Trophoblast cell (in vitro differentiated cells and primary cell): ENCODE results near the gene CCDC92.

Source experiments
- DNase-seq, 2 donors: peaks; one replicate each; pipeline ENCODE4 v3.0.0-alpha.2; 2016
- H2AFZ ChIP-seq: 2 replicates; pipeline ENCODE4 v1.6.1; 2013; ENCODE audit warnings: low read length, moderate library complexity, mild to moderate bottlenecking; ENCODE audit not compliant: insufficient read depth, poor library complexity
- H2AK5ac ChIP-seq: 2 replicates; pipeline ENCODE4 v1.6.1; 2013; ENCODE audit warnings: mild to moderate bottlenecking, low read length
- H2BK120ac ChIP-seq: 2 replicates; pipeline ENCODE4 v1.6.1; 2013; ENCODE audit warnings: low read length, mild to moderate bottlenecking, moderate library complexity; ENCODE audit not compliant: insufficient read depth, poor library complexity
- H2BK12ac ChIP-seq: 2 replicates; pipeline ENCODE4 v1.6.1; 2013; ENCODE audit warnings: mild to moderate bottlenecking, low read length, moderate library complexity
- H2BK5ac ChIP-seq: 2 replicates; pipeline ENCODE4 v1.6.1; 2013; ENCODE audit warnings: low read length, low read depth, moderate library complexity, mild to moderate bottlenecking; ENCODE audit not compliant: poor library complexity
- H3K14ac ChIP-seq: 2 replicates; pipeline ENCODE4 v1.6.1; 2013; ENCODE audit warnings: mild to moderate bottlenecking, low read length
- H3K18ac ChIP-seq: 2 replicates; pipeline ENCODE4 v1.6.1; 2013; ENCODE audit warnings: mild to moderate bottlenecking, low read length
- H3K23ac ChIP-seq: 2 replicates; pipeline ENCODE4 v1.6.1; 2013; ENCODE audit warnings: low read length
- H3K27ac ChIP-seq: 2 replicates; pipeline ENCODE4 v1.5.1; 2013; ENCODE audit warnings: low read depth, mild to moderate bottlenecking, inconsistent platforms, low read length, moderate library complexity
- H3K27me3 ChIP-seq: 2 replicates; pipeline ENCODE4 v1.6.1; 2013; ENCODE audit warnings: inconsistent platforms, mild to moderate bottlenecking, low read length, moderate library complexity; ENCODE audit not compliant: insufficient read depth
- H3K36me3 ChIP-seq, 2 experiments: 1 replicate in 1 of 2; 2 replicates in 1 of 2; pipeline ENCODE4 v1.6.1; 2013; ENCODE audit warnings: low read length in 2 of 2, mild to moderate bottlenecking in 2 of 2, moderate library complexity in 1 of 2; ENCODE audit not compliant: insufficient read depth in 2 of 2, control insufficient read depth in 1 of 2
- H3K4ac ChIP-seq: 2 replicates; pipeline ENCODE4 v1.6.1; 2013; ENCODE audit warnings: low read depth, mild to moderate bottlenecking, low read length, moderate library complexity
- H3K4me1 ChIP-seq, 2 experiments: 1 replicate in 1 of 2; 2 replicates in 1 of 2; pipeline ENCODE4 v1.6.1; 2013; ENCODE audit warnings: low read length in 2 of 2, mild to moderate bottlenecking in 2 of 2, moderate library complexity in 1 of 2; ENCODE audit not compliant: insufficient read depth in 2 of 2, control insufficient read depth in 1 of 2
- H3K4me2 ChIP-seq: 2 replicates; pipeline ENCODE4 v1.6.1; 2013; ENCODE audit warnings: inconsistent platforms, mild to moderate bottlenecking, low read length, moderate library complexity
- H3K4me3 ChIP-seq: 2 replicates; pipeline ENCODE4 v1.5.1; 2013; ENCODE audit warnings: mild to moderate bottlenecking, low read depth, low read length, inconsistent platforms
- H3K79me1 ChIP-seq: one replicate; pipeline ENCODE4 v1.6.1; 2013; ENCODE audit warnings: low read length
- H3K79me2 ChIP-seq: 2 replicates; pipeline ENCODE4 v1.6.1; 2013; ENCODE audit warnings: low read length, mild to moderate bottlenecking; ENCODE audit not compliant: control insufficient read depth, insufficient read depth, poor library complexity
- H3K9ac ChIP-seq: 2 replicates; pipeline ENCODE4 v1.6.1; 2013; ENCODE audit warnings: mild to moderate bottlenecking, low read length
- H3K9me3 ChIP-seq: 2 replicates; pipeline ENCODE4 v1.6.1; 2013; ENCODE audit warnings: low read depth, mild to moderate bottlenecking, control low read depth, inconsistent platforms, low read length; ENCODE audit not compliant: insufficient read depth
- H4K12ac ChIP-seq: 2 replicates; pipeline ENCODE4 v1.6.1; 2013; ENCODE audit warnings: low read depth, mild to moderate bottlenecking, low read length, moderate library complexity
- H4K8ac ChIP-seq: 2 replicates; pipeline ENCODE4 v1.6.1; 2013; ENCODE audit warnings: low read depth, mild to moderate bottlenecking, low read length, moderate library complexity
- H4K91ac ChIP-seq: one replicate; pipeline ENCODE4 v1.6.1; 2013; ENCODE audit warnings: low read depth, mild to moderate bottlenecking, low read length, moderate library complexity
- WGBS: extraction: QIAGEN DNeasy Blood & Tissue Kit; methylation state at CpG from one replicate; pipeline ENCODE4 v1.1.7; 2013; ENCODE audit warnings: missing lambda C conversion rate; ENCODE audit not compliant: insufficient read length, insufficient coverage; ENCODE audit errors: extremely low coverage; 5-methylcytosine and 5-hydroxymethylcytosine counted together

Gene CCDC92

DNA sequence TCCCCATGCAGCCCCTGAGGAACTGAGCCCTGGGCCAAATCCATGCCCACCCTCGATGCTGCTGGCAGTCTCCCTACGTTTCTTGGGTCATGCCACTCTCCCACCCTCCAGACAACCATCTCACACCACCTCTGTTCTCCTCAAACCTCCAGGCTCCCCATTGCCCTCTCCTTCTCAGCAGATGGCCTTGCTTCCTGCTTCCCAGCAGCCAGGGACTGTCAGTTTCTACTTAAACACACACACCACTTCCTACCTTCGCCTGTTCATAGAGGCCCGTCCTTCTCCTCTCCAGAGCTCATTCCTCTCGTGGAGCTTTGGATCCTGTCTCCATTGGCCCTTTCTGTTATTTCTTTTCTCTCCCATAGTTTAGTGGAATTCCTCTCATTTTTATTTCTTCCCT lies 27.5 kb upstream of the CCDC92 start:
- H3K27ac ChIP-seq: no peak overlapping the region
- H2AFZ ChIP-seq: no peak overlapping the region
- H3K79me2 ChIP-seq: no peaks in the 10 kb centered on the region
- no peak overlapping the region for H3K4me2 ChIP-seq
- H3K27me3 ChIP-seq: no peaks in the 10 kb centered on the region
- H3K4me3 ChIP-seq: no peak overlapping the region
- no CpG with 5 or more reads among the region's 5 CpGs for WGBS
- H2BK5ac ChIP-seq: no peak overlapping the region
- H3K79me1 ChIP-seq: no peaks in the 10 kb centered on the region
- no peak overlapping the region for H3K23ac ChIP-seq
- H3K4ac ChIP-seq: no peak overlapping the region
- H3K18ac ChIP-seq: no peak overlapping the region
- no peak overlapping the region for H2BK12ac ChIP-seq
- H2BK120ac ChIP-seq: no peak overlapping the region
- no peak overlapping the region for H3K14ac ChIP-seq
- no peak overlapping the region for H4K8ac ChIP-seq
- no peak overlapping the region for H2AK5ac ChIP-seq
- DNase-seq: no peak
- no peak overlapping the region for H4K91ac ChIP-seq
- peaks cover 7 to 28% of the 10 kb centered on the region in 2 experiments for H3K4me1 ChIP-seq
- H3K9me3 ChIP-seq: no peaks in the 10 kb centered on the region
- H3K36me3 ChIP-seq: peaks cover 13 to 24% of the 10 kb centered on the region in 2 experiments
- no peak overlapping the region for H3K9ac ChIP-seq
- no peak overlapping the region for H4K12ac ChIP-seq

DNA sequence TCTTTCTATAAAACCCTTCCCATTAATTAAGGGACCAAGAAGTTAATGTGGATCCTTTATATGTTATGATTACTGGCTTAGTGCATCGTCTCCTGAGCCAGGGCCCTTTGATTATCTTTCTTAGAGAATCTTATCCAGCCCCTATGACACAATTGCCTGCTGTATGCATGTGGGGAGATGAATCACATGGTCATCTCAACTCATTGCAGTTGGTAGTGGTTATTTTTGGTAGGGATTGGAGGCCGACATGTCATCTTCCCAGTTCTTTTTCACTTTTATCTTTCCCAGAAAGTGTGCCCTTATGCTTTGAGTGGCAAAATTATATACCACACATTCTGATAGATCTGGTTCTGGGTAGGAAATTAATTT lies 26.3 kb upstream of the CCDC92 start:
- no peak overlapping the region for H3K4ac ChIP-seq
- H2BK5ac ChIP-seq: no peak overlapping the region
- H2AK5ac ChIP-seq: no peak overlapping the region
- no CpG with 5 or more reads among the region's 2 CpGs for WGBS
- no peaks in the 10 kb centered on the region for H3K9me3 ChIP-seq
- no peaks in the 10 kb centered on the region for H3K27me3 ChIP-seq
- no peak overlapping the region for H2BK12ac ChIP-seq
- peaks cover 10 to 18% of the 10 kb centered on the region in 2 experiments for H3K36me3 ChIP-seq
- H3K79me1 ChIP-seq: no peaks in the 10 kb centered on the region
- no peak overlapping the region for H4K91ac ChIP-seq
- H3K4me3 ChIP-seq: no peak overlapping the region
- no peak overlapping the region for H3K18ac ChIP-seq
- H4K8ac ChIP-seq: no peak overlapping the region
- no peak for DNase-seq
- no peak overlapping the region for H3K14ac ChIP-seq
- no peak overlapping the region for H3K27ac ChIP-seq
- peaks cover 7 to 28% of the 10 kb centered on the region in 2 experiments for H3K4me1 ChIP-seq
- no peak overlapping the region for H3K23ac ChIP-seq
- no peak overlapping the region for H2AFZ ChIP-seq
- H3K79me2 ChIP-seq: no peaks in the 10 kb centered on the region
- no peak overlapping the region for H4K12ac ChIP-seq
- H3K4me2 ChIP-seq: no peak overlapping the region
- no peak overlapping the region for H2BK120ac ChIP-seq
- H3K9ac ChIP-seq: no peak overlapping the region

GRCh38 chr12:123998344-123998990 lies 25.8 kb upstream of the CCDC92 start:
- no peaks in the 10 kb centered on the region for H3K9me3 ChIP-seq
- H3K23ac ChIP-seq: no peak overlapping the region
- H3K4me3 ChIP-seq: no peak overlapping the region
- no peak overlapping the region for H4K91ac ChIP-seq
- no peak overlapping the region for H3K4me2 ChIP-seq
- no peak overlapping the region for H2BK5ac ChIP-seq
- no peak overlapping the region for H3K4ac ChIP-seq
- H4K8ac ChIP-seq: no peak overlapping the region
- peaks cover 10 to 13% of the 10 kb centered on the region in 2 experiments for H3K36me3 ChIP-seq
- no peak overlapping the region for H2BK120ac ChIP-seq
- H2AK5ac ChIP-seq: no peak overlapping the region
- H2AFZ ChIP-seq: no peak overlapping the region
- no CpG with 5 or more reads among the region's 2 CpGs for WGBS
- no peaks in the 10 kb centered on the region for H3K27me3 ChIP-seq
- no peak overlapping the region for H3K18ac ChIP-seq
- no peaks in the 10 kb centered on the region for H3K79me1 ChIP-seq
- peaks cover 7 to 28% of the 10 kb centered on the region in 2 experiments for H3K4me1 ChIP-seq
- no peak for DNase-seq
- H3K14ac ChIP-seq: no peak overlapping the region
- no peak overlapping the region for H3K27ac ChIP-seq
- H3K79me2 ChIP-seq: no peaks in the 10 kb centered on the region
- H3K9ac ChIP-seq: no peak overlapping the region
- H2BK12ac ChIP-seq: no peak overlapping the region
- H4K12ac ChIP-seq: no peak overlapping the region

DNA sequence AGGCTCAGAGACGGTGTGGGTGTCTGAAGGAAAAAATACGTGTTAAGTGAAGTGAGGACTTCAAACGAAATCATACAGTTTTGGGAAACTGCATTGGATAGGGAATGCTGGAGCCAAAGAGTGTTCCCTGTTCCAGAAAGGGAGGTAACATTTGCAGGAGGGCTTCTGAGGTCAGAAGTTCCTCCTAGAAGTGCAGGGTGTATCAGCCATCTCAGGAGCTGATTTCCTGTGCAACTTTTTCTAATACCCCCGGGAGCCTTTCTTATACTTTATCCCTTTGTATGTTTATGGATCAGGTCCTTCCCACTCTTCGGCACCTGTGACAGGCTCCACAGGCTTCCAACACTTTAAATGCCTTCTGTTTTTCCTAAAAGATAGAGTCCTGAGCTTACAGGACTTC lies 25.3 kb upstream of the CCDC92 start:
- no peak overlapping the region for H4K91ac ChIP-seq
- H3K18ac ChIP-seq: no peak overlapping the region
- DNase-seq: no peak
- H2AK5ac ChIP-seq: no peak overlapping the region
- H3K27me3 ChIP-seq: no peaks in the 10 kb centered on the region
- H2BK5ac ChIP-seq: no peak overlapping the region
- H3K4ac ChIP-seq: no peak overlapping the region
- H3K9me3 ChIP-seq: no peaks in the 10 kb centered on the region
- H2BK12ac ChIP-seq: no peak overlapping the region
- H3K27ac ChIP-seq: no peak overlapping the region
- H3K14ac ChIP-seq: no peak overlapping the region
- H3K79me2 ChIP-seq: no peaks in the 10 kb centered on the region
- H2AFZ ChIP-seq: no peak overlapping the region
- H4K8ac ChIP-seq: no peak overlapping the region
- no peak overlapping the region for H3K9ac ChIP-seq
- WGBS: no CpG with 5 or more reads among the region's 5 CpGs
- no peak overlapping the region for H3K23ac ChIP-seq
- peaks cover 12 to 15% of the 10 kb centered on the region in 2 experiments for H3K36me3 ChIP-seq
- H4K12ac ChIP-seq: no peak overlapping the region
- H3K4me3 ChIP-seq: no peak overlapping the region
- no peaks in the 10 kb centered on the region for H3K79me1 ChIP-seq
- peaks cover 7 to 28% of the 10 kb centered on the region in 2 experiments for H3K4me1 ChIP-seq
- H3K4me2 ChIP-seq: no peak overlapping the region
- no peak overlapping the region for H2BK120ac ChIP-seq
